ENCODE measurements around the gene PDE4A. TPM values are rescaled to one million over a fixed set of nuclear protein-coding genes. Genes with fewer than 3 reads are reported as not detected.
A peak's percentile ranks its signal among the peaks of the same experiment; 100 is the strongest.

Gene PDE4A
- total and polyA plus RNA-seq, 2 of the 8 experiments (the other 6 are each of a cell fraction or from before 2014, with no cell fraction given), result 2.0 to 4.4 TPM

DNA sequence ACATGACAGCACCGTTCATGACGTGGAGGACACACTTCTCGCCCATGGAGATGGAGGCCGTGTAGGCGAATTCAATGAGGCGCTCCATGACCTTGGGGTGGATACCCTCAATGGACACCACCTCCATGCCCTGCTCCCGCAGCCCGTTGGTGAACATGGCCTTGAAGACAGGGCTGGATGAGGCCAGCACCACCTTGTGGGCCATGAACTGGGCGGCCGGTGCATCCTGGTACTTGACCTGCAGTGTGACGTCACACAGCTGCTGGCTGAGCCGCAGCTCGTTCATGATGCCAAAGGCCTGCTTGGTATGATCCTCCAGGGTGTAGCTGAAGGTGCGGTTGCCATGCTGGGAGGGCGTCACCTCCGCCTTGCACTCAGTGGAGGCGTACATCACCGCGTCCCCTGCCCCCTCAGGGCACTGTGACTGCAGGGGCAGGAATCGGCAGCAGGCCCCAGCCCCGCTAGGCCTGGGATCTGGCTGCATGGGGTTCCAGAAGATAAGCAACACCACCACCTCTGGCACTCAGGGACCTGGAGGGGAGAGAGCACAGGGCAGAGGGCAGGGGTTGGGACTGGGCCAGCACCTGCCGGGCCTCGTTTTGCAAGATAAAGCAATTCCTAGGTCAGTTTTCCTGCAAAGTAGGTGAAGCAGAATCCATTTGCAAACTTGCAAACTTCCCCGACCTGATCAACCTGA is 79.4 kb downstream of the PDE4A start (continued):
- TF ChIP-seq, protein P1, sequence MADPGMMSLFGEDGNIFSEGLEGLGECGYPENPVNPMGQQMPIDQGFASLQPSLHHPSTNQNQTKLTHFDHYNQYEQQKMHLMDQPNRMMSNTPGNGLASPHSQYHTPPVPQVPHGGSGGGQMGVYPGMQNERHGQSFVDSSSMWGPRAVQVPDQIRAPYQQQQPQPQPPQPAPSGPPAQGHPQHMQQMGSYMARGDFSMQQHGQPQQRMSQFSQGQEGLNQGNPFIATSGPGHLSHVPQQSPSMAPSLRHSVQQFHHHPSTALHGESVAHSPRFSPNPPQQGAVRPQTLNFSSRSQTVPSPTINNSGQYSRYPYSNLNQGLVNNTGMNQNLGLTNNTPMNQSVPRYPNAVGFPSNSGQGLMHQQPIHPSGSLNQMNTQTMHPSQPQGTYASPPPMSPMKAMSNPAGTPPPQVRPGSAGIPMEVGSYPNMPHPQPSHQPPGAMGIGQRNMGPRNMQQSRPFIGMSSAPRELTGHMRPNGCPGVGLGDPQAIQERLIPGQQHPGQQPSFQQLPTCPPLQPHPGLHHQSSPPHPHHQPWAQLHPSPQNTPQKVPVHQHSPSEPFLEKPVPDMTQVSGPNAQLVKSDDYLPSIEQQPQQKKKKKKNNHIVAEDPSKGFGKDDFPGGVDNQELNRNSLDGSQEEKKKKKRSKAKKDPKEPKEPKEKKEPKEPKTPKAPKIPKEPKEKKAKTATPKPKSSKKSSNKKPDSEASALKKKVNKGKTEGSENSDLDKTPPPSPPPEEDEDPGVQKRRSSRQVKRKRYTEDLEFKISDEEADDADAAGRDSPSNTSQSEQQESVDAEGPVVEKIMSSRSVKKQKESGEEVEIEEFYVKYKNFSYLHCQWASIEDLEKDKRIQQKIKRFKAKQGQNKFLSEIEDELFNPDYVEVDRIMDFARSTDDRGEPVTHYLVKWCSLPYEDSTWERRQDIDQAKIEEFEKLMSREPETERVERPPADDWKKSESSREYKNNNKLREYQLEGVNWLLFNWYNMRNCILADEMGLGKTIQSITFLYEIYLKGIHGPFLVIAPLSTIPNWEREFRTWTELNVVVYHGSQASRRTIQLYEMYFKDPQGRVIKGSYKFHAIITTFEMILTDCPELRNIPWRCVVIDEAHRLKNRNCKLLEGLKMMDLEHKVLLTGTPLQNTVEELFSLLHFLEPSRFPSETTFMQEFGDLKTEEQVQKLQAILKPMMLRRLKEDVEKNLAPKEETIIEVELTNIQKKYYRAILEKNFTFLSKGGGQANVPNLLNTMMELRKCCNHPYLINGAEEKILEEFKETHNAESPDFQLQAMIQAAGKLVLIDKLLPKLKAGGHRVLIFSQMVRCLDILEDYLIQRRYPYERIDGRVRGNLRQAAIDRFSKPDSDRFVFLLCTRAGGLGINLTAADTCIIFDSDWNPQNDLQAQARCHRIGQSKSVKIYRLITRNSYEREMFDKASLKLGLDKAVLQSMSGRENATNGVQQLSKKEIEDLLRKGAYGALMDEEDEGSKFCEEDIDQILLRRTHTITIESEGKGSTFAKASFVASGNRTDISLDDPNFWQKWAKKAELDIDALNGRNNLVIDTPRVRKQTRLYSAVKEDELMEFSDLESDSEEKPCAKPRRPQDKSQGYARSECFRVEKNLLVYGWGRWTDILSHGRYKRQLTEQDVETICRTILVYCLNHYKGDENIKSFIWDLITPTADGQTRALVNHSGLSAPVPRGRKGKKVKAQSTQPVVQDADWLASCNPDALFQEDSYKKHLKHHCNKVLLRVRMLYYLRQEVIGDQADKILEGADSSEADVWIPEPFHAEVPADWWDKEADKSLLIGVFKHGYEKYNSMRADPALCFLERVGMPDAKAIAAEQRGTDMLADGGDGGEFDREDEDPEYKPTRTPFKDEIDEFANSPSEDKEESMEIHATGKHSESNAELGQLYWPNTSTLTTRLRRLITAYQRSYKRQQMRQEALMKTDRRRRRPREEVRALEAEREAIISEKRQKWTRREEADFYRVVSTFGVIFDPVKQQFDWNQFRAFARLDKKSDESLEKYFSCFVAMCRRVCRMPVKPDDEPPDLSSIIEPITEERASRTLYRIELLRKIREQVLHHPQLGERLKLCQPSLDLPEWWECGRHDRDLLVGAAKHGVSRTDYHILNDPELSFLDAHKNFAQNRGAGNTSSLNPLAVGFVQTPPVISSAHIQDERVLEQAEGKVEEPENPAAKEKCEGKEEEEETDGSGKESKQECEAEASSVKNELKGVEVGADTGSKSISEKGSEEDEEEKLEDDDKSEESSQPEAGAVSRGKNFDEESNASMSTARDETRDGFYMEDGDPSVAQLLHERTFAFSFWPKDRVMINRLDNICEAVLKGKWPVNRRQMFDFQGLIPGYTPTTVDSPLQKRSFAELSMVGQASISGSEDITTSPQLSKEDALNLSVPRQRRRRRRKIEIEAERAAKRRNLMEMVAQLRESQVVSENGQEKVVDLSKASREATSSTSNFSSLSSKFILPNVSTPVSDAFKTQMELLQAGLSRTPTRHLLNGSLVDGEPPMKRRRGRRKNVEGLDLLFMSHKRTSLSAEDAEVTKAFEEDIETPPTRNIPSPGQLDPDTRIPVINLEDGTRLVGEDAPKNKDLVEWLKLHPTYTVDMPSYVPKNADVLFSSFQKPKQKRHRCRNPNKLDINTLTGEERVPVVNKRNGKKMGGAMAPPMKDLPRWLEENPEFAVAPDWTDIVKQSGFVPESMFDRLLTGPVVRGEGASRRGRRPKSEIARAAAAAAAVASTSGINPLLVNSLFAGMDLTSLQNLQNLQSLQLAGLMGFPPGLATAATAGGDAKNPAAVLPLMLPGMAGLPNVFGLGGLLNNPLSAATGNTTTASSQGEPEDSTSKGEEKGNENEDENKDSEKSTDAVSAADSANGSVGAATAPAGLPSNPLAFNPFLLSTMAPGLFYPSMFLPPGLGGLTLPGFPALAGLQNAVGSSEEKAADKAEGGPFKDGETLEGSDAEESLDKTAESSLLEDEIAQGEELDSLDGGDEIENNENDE (IDR thresholded peaks at IDR 0.05; ENCODE audit: insufficient replicate concordance, low read length), result no peak
- no peak for TF ChIP-seq POLR2AphosphoS5 (IDR thresholded peaks at IDR 0.05; ENCODE audit: low read depth, low read length)
- no peak for TF ChIP-seq TEAD4 (IDR thresholded peaks at IDR 0.05; ENCODE audit: low read depth, low read length)
- peak; percentile 53; the same call in 1 of the 2 replicates for TF ChIP-seq KDM1A (IDR thresholded peaks at IDR 0.05; ENCODE audit: borderline replicate concordance, low read length)
- no peak for TF ChIP-seq EP300 (IDR thresholded peaks at IDR 0.05; ENCODE audit: borderline replicate concordance in 1 of 2, low read depth in 2 of 2, low read length in 2 of 2)
- TF ChIP-seq NANOG (IDR thresholded peaks at IDR 0.05; ENCODE audit: insufficient read depth, low read depth, low read length, poor library complexity, severe bottlenecking), result no peak
- 0 out of 2 replicates have a peak, but pooled peaks have one; percentile 11 for TF ChIP-seq E2F6 (IDR thresholded peaks at IDR 0.05)
- no peak for TF ChIP-seq POU5F1 (IDR thresholded peaks at IDR 0.05; ENCODE audit: low read depth, low read length)
- TF ChIP-seq, protein P2, sequence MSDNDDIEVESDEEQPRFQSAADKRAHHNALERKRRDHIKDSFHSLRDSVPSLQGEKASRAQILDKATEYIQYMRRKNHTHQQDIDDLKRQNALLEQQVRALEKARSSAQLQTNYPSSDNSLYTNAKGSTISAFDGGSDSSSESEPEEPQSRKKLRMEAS (IDR thresholded peaks at IDR 0.05), result peak; percentile 51; the same call in 1 of the 2 replicates

Measured in H1 (cell line).